ENCODE results near the gene C16orf89. TPM values are rescaled to one million over a fixed set of nuclear protein-coding genes. Genes with fewer than 3 reads are reported as not detected.

The C16orf89 gene
- total RNA-seq, 1 experiment from 2014 or later = 0.17 TPM

- DNase-seq (ENCODE audit: low read depth) = no peak
Observed at GRCh38 chr16:5028950-5029475, 36.7 kb downstream of the C16orf89 start.

GRCh38 chr16:5027575-5028235, 38.1 kb downstream of the C16orf89 start:
- DNase-seq (ENCODE audit: low read depth) = no peak

GRCh38 chr16:5027086-5027485, 38.7 kb downstream of the C16orf89 start:
- DNase-seq (ENCODE audit: low read depth) = no peak

- no peak for DNase-seq (ENCODE audit: low read depth)
Observed at GRCh38 chr16:5026664-5027063, 39.1 kb downstream of the C16orf89 start.

GRCh38 chr16:5025171-5025632, 40.6 kb downstream of the C16orf89 start:
- DNase-seq (ENCODE audit: low read depth) = no peak

GRCh38 chr16:5024632-5025031, 41.1 kb downstream of the C16orf89 start:
- peak; percentile 62 for DNase-seq (ENCODE audit: low read depth)

GRCh38 chr16:5022521-5022920, 43.2 kb downstream of the C16orf89 start:
- no peak for DNase-seq (ENCODE audit: low read depth)

- no peak for DNase-seq (ENCODE audit: low read depth)
Observed at GRCh38 chr16:5020551-5020950, 45.2 kb downstream of the C16orf89 start.

GRCh38 chr16:5019775-5020174, 46.0 kb downstream of the C16orf89 start:
- no peak for DNase-seq (ENCODE audit: low read depth)

GRCh38 chr16:5018793-5019192, 47.0 kb downstream of the C16orf89 start:
- DNase-seq (ENCODE audit: low read depth) = no peak

- no peak for DNase-seq (ENCODE audit: low read depth)
Observed at GRCh38 chr16:5017678-5017969, 48.1 kb downstream of the C16orf89 start.

GRCh38 chr16:5016967-5017677, 48.6 kb downstream of the C16orf89 start:
- no peak for DNase-seq (ENCODE audit: low read depth)

GRCh38 chr16:5015887-5016286, 49.9 kb downstream of the C16orf89 start:
- no peak for DNase-seq (ENCODE audit: low read depth)

GRCh38 chr16:5015351-5015750, 50.4 kb downstream of the C16orf89 start:
- no peak for DNase-seq (ENCODE audit: low read depth)

GRCh38 chr16:5012887-5013286, 52.9 kb downstream of the C16orf89 start:
- no peak for DNase-seq (ENCODE audit: low read depth)

GRCh38 chr16:5011637-5012036, 54.1 kb downstream of the C16orf89 start:
- no peak for DNase-seq (ENCODE audit: low read depth)

GRCh38 chr16:5010576-5011329, 55.0 kb downstream of the C16orf89 start:
- no peak for DNase-seq (ENCODE audit: low read depth)

- DNase-seq (ENCODE audit: low read depth) = no peak
Observed at GRCh38 chr16:5008311-5008731, 57.4 kb downstream of the C16orf89 start.

GRCh38 chr16:5007256-5007655, 58.5 kb downstream of the C16orf89 start:
- no peak for DNase-seq (ENCODE audit: low read depth)

GRCh38 chr16:5006348-5007193, 59.2 kb downstream of the C16orf89 start:
- DNase-seq (ENCODE audit: low read depth) = no peak

- no peak for DNase-seq (ENCODE audit: low read depth)
Observed at GRCh38 chr16:5005916-5006315, 59.8 kb downstream of the C16orf89 start.

- DNase-seq (ENCODE audit: low read depth) = no peak
Observed at GRCh38 chr16:5004311-5004710, 61.4 kb downstream of the C16orf89 start.

Data from M059J (cell line).